Endothelial cell of hepatic sinusoid (primary cell): ENCODE measurements around the gene STX18.
"Not testable (repeated sequence)": the region's sequence is repeated elsewhere in the genome, so short reads cannot be mapped to it uniquely, and the experiment has no call there.

Experiments
- in situ Hi-C: cut with HindIII; loops from 2 replicates; pipeline ENCODE4 v1.10.0; 2017; ENCODE audit warnings: low sequenced_read_pairs

The STX18 gene

DNA sequence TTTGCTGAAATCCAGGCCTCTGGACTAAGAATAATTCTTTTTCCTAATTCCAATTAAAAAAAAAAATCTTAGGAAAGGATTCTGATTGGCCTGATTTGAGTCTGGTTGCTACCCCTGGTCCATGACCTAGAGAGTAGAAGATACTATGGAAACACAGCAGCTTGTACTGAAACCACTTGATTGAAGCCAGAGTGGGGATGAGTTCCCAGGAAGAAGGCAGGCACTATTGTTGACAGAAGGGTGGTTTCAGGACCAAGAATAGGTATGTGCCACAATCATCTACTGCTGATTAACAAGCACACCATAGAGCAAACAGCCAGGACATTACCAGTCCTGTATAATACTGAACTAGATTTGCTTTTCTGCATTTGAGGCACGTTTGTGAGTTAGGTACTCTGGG is 29.6 kb downstream of the STX18 start:
- in situ Hi-C loops = no loop called here

DNA sequence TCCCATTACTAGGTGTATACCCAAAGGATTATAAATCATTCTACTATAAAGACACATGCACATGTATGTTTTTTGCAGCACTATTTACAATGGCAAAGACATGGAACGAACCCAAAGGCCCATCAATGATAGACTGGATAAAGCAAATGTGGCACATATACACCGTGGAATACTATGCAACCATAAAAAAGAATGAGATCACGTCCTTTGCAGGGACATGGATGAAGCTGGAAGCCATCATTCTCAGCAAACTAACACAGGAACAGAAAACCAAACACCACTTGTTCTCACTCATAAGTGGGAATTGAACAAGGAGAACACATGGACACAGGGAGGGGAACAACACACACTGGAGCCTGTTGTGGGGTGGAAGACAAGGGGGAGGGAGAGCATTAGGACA is 31.2 kb downstream of the STX18 start:
- in situ Hi-C loops = not testable (repeated sequence)

DNA sequence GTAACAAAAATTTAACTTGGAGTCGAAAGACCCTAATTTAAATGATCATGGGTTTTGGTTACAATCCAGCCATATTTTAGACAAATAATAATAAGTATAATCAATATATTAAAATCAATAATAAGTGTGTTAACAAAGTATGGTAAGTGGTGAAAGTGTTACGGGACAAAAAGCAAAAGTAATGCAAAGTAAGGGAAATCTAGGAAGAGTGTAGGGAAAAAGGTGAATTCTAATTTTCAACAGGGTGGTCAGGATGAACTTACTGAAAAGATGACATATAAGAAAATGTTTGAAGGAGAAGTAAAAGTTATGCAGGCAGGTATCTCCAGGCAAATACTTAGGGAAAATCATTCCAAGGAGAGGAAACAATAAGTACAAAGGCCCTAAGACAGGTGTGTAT is 32.3 kb downstream of the STX18 start:
- in situ Hi-C loops = no loop called here

DNA sequence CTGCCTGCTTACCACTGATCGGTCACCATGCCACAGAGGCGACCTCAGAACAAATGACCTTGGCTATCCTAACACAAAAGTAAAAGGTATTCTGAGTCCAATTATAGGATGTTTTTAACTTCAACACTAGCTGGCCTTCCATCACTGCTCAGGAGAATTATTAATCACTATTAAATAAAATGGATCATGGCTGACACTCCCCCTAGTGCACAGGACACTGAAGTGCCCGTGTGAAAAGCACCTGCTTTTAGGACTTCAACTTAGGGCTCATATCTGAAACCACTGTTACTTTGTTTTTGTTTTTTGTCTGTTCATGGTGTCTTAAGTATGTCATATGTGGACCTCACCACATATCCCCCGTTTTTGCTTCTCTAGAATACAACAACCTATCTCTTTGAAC is 33.9 kb downstream of the STX18 start:
- in situ Hi-C loops = no loop called here

DNA sequence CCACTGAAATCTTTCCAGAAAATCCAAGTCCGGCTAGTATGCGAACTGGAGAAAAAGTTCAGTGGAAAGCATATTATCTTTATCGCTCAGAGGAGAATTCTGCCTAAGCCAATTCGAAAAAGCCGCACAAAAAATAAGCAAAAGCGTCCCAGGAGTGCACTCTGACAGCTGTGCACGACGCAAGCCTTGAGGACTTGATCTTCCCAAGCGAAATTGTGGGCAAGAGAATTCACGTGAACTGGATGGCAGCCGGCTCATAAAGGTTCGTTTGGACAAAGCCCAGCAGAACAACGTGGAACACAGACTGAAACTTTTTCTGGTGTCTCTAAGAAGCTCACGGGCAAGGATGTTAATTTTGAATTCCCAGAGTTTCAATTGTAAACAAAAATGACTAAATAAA is 34.4 kb downstream of the STX18 start:
- in situ Hi-C loops = no loop called here

DNA sequence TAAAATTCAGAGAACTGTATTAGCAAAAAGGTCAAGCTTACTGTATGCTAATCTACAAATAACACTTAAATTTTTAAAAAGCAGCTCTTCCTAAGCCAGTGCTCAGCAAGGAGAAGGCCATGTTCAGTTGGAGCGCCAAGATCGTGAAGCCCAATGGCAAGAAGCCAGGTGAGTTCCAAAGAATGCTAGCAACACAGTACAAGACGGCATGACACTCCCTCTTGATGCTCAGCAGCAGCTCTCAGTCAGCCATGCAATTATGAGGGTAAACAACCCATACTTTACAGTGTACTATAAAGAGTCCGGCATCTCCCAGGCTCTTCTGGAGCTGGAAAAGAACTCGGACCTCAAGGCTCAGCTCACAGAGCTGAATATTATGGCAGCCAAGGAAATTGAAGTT is 34.9 kb downstream of the STX18 start:
- in situ Hi-C loops = no loop called here

DNA sequence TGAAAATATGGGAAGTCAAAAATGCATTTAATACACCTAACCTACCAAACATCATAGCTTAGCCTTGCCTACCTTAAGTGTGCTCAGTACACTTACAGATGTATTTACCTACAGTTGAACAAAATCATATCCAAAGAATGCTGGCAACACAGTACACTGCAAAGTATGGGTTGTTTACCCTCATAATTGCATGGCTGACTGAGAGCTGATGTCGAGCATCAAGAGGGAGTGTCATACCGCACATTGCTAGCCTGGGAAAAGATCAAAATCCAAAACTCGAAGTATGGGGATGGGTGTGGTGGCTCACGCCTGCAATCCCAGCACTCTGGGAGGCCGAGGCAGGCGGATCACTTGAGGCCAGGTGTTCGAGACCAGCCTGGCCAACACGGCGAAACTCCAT is 36.6 kb downstream of the STX18 start:
- in situ Hi-C loops = not testable (repeated sequence)

DNA sequence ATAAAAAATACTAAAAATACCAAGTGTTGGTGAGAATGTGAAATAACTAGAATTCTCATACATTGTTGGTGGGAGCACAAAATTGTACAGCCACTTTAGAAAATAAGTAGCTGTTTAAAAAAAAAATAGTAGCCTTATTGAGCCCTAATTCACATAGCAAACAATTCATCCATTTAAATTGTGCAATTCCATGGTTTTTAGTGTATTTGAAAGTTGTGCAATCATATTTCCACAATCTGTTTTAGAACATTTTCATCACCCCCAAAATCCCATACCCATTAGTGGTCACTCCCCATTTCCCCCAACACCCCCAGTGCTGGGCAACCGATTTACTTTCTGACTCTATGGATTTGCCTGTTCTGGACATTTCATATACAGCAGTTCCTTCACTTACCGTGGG is 37.1 kb downstream of the STX18 start:
- in situ Hi-C loops = no loop called here

DNA sequence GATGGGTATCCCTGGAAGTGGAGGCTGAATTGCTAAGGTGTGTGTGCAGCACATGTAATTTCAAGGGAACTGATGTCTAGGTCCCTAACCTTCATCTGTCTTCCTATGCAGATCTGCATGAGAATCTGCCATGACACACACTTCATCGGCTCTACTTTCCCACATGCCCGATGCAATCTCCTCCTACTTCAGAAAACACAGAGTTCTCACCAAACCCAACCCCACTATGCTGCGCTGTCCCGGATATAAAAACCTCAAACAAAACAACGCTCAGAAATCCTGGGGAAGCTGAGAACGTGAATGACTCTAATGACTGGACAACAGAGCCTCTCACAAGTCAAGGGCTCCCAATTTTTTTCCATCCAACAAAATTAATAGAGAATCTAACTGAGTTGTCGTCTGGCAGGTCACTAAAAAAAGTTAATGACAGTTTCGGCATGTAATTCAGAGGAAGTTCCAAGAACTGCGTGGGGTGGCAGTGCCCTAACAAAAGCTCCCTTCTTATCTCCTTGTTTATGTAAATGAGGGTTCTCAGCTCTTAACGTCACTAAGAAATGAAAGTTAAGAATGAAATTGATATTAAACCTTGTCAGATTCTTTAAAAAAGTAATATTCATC is 39.0 kb downstream of the STX18 start:
- in situ Hi-C loops = no loop called here

DNA sequence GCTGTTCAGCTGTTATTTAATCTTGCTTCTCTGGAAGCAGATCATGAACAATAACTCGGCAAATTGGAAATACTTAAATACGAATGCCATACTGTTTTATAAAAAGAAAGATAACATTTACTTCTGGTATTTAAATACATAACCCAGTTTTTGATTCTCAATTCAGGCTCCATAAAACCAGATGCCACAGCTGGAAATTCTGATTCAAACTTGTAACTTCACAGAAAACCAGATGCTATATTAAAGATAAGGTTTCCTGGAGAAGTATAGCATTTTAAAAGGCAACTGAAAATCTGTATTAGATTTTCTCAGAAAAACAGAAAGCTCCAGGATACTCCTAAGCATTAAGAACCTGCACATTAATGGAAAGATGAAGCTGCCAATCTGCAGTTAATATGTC is 40.2 kb downstream of the STX18 start:
- in situ Hi-C loops = no loop called here

DNA sequence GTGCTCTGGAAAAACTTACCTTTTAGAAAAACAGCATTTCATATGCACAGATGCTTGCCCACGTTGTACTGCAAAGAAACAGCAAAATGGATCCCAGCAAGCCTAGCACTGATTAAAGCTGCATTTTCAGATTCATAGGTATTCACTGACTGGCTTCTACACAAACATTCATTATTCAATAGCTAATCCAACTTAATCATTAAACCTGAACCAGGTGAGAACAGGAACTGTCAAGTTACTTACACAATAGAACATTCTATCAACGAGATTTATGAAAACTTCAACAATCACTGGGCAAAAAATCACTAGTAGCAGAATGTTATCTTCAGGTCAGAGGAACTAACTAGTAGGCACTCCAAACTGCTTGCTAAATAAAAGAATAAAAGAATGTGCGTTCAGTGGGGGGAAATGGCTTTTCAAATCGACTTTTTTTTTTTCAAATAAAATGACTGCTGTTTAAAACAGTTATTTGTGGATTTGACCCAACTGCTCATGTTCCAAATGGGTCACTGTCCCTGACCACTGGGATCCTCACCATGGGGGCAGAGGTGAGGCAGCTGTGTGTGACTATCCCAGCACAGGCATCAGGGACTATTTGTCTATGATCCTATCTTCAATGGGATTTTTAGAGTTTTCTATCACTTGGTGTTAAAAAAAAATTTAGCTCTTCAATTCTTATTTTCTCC is 42.3 kb downstream of the STX18 start:
- in situ Hi-C loops = no loop called here

DNA sequence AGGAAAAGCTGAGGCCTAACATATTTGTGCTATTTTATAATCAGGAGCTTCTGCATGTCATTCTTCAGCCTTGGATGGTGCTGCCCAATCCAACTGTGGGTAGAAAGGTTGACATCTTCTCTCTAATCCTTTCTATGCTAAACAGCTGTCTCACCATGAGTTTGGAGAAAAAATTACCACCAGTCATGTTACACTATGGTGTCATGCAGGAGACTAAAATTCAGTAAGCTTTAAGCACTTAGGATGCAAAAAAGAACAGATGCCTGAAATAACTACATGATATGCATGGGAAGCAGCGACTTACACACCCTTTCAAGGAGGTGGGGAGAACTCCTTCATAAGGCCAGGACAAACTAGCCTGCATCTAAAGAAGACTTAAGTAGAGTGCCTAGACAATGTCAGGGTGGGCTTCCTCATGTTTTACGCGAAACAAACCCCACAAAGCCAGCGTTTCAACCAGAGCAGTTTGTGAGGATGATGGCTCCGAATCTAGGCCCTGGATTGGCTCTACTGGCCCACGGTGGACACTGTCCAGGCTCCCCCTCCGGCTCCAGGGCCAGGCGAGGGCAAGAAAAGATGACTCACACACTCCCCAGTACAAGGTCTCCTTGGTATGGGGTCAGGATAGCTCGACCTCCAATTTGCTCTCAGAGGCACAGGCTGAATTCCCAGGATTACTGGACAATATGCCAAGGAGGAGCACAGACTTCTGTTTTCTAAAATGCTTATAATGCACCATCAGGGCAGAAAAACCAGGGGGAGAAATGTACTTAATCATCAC is 45.1 kb downstream of the STX18 start:
- in situ Hi-C loops = no loop called here

DNA sequence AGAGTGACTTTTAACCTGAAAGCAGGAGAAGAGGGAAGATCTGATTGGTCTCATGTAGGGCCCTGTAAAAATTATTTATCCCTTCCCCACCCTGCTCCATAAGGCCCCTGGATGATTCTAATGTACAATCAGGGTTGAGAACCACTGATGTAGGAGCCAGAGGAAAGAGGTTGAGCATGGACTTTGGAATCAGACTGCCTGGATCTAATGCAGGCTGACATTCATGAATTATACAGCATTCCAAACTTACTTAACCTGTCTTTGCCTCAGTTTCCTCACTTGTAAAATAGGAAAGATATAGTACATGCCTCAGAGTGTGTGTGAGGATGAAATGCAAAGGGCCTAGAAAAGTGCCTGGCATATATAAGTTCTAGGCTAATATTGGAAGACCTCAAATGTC is 47.0 kb downstream of the STX18 start:
- in situ Hi-C loops = no loop called here

DNA sequence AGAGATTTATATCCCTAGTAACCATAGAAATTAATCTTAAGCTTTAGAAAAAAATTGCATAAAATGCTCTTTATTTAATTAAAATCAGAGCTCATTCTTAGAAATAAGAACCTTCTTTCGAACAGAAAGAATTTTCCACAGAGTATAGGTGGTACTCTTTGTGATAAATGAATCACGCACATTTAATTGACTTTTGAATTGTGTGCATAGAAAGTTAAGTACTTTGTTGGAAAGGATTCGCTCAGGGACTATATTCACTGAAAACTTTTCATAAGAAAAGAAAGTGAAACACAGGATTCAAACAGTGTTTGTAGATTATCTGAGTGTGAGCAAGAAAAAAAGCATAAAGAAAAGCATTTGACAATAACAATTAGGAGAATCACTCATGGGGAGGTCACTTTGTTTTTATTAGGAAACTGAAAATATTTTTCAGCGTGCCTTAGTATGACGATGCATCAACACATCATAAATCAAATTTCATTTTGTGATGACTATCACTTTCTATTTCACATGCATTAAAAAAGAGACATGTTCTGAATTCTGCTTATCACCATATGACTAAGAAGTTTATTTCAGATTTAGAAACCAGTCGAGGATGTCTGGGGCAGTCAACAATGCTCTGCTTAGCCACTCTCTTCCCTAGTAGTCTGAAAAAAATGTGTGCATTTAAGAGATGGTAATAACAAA is 49.5 kb downstream of the STX18 start:
- in situ Hi-C loops = no loop called here

DNA sequence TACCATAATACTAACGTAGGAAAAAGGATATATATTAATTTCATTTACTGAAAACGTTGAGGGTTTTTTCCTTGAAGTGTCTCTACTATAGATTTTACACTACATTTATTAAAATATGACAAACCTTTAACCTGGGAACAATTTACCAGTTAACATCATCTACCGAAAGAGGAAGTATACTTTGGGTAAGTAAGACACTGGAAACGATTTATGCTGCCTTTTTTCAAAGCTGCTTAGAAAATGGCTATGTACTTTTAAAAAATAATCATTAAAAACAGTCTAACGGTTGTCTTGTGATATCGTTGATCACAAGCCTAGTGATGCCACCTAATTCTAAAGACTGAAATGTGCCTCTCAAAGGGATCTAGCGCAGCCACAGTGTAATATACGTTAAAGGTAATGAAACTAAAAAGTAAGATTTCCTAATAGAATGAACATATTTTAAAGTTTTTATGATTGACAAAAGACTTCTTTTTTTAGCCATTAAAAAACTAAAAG is 50.4 kb downstream of the STX18 start:
- in situ Hi-C loops = no loop called here

DNA sequence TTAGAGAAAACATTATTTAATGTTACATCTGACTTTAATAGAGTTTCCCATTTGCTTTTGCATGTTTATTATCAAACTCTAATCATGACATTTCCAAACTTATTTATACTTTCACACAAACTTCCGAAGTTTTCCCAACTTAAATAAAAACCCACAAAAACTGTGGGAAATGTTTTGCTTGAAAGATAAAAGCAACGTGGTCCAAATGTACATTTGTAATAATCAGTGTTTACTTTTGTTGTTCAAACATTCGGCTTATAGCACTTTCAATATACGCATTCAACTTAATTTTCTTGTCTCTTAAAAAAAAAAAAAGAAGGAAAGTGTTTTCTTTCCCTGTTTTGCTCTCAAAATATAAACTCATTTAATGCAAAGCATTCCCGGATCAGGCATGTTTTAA is 51.0 kb downstream of the STX18 start:
- in situ Hi-C loops = no loop called here

DNA sequence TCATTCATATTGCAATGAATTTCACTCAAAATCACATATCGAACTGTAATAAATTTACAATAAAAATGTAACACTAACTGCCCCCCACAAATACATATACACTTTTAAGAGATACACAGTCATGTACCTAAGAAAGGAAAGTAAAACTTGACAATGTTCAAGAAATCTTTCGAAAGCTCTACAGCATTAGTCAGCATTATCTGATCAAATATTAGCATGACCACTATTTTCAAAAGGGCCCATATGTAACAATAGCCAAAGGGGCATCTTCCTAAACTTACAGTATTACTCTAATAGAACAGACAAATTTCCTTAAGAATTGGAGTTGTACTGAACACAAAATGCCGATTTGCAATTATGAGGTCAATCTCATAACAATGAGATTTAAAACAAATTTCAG is 51.8 kb downstream of the STX18 start:
- in situ Hi-C loops = no loop called here

DNA sequence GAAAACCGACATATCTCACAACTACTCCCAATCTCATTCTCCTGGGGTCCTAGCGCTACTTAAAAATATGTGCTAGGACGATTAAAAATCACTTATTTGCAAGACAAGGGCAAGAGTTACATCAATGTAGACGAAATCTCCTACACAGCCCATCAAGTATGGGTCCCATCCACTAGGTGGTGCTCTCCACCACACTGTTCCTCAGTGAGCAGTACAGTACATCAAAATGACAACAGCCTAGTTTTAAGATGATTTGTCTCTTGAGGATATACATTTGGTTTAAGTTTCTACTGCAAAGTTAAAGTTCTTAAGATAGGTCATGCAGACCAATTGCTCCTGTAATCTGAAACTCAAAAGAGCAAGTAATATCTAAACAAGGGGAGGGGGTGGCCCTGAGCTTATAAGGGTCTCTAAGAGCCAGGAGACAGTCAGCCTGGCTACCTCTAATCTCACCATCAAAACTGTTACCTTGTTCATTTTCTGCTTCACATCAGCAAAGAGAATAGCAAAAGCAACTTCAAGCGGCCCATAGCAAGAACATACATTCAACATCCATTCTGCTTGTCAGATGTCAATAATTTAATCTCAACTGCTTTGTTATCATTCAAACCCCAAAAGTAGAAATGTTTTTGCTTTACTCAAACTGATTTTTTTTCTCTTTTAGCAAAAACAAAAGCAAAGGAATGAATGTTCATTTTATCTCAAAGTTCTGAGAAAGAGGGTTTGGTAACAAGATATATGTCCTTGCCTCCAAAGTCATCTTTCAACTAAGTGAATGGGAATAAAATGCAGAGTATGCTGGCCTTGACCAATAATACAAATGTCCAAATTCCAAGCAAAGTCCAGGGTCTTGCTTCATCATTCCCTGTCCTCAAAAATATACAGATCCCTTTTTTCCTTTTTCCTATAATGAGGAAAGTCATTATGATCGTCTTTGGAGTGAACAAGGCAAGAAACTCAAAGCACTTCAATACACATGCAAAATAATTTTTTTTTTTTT is 53.1 kb downstream of the STX18 start:
- in situ Hi-C loops = no loop called here

DNA sequence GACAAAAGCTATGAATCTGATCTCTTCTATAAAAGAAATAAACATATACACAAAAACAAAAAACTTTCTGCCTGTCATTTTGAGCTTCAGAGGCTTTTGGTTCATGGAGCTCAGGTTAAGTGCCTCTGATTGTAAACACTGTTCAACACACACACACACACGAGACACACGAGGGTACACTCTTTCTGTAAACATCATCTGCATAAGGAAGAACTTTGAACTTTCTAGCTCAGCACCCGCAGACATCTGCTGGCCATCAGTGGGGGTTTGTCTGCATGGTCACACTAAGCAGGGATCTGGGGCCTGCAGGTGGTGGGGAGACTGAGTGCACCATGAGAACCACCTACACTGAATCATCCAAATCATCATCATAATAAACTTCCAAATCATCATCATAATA is 54.9 kb downstream of the STX18 start:
- in situ Hi-C loops = no loop called here

DNA sequence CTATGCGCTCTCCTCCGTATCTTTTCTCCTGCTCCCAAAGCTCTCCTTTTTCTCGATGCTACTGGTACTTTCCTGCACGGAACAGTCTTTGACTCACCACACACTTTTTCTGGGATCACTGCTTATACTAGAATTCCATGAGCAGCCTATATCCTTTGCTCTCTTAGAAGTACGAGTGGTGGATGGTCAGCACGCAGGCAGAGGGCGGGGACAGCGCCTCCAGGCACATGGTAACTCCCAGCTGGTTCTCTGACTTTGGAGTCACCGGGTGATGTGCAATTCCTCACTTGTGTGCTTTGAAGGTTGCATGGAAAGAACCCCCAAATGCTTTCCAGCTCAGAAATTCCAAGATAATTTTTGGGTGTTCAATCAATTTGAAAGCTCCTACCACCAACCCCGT is 56.0 kb downstream of the STX18 start:
- in situ Hi-C loops = no loop called here
